MM.1S (cell line): ENCODE measurements around the gene ABCC11.

Experiments used
- EZH2 ChIP-seq: fragments of 300-600 bp; sonication (generic); optimal IDR thresholded peaks from 2 replicates; pipeline ENCODE3; 2017; ENCODE audit warnings: low read depth, mild to moderate bottlenecking, antibody characterized with exemption, low read length, mixed read lengths
- TF ChIP-seq, protein P1 (sequence below): fragments of 300-600 bp; sonication (generic); IDR thresholded peaks from 2 replicates; pipeline ENCODE4 v1.5.1; 2016; ENCODE audit warnings: antibody characterized with exemption, low read length, mixed read lengths

DNA sequence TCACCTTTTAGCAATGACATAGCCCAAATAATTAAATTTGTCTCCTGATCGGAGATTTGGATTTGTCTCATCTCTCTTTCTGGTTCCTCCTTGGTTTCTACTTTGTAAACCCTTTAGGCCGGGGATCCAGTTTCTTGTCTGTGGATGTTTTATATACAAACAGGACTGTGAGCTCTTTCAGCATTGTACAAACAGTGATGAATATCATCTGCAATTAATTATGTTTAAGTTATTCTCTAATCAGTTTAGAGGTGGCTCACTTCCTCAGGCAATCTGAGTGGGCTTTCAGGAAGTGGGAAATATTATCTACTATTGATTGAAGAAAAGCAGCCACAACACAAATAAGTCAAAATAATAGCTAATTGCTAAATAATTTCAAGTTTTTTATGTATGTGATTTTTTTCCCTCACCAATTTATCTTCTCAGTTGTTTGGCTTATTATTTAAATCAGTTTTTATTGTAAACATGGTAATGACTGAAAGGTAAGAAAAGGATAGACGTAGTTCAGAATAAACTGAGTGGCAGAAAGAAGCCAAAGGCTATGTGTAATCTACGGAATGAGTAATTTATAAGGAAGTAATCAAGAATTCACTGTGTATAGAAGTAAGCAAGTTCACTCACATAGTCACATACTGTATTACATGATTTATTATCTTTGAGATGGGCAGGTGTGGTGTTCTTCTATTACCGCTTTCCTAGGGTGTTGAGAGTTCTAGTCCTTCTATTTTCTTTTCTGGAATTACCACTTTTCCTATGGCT lies 3.4 kb upstream of the ABCC11 start:
- TF ChIP-seq, protein P1, sequence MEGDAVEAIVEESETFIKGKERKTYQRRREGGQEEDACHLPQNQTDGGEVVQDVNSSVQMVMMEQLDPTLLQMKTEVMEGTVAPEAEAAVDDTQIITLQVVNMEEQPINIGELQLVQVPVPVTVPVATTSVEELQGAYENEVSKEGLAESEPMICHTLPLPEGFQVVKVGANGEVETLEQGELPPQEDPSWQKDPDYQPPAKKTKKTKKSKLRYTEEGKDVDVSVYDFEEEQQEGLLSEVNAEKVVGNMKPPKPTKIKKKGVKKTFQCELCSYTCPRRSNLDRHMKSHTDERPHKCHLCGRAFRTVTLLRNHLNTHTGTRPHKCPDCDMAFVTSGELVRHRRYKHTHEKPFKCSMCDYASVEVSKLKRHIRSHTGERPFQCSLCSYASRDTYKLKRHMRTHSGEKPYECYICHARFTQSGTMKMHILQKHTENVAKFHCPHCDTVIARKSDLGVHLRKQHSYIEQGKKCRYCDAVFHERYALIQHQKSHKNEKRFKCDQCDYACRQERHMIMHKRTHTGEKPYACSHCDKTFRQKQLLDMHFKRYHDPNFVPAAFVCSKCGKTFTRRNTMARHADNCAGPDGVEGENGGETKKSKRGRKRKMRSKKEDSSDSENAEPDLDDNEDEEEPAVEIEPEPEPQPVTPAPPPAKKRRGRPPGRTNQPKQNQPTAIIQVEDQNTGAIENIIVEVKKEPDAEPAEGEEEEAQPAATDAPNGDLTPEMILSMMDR, result no peak
- TF ChIP-seq EZH2, result no peak
